Urinary bladder (tissue), 4 donors: ENCODE data around the gene C1orf53. TPM values are rescaled to one million over a fixed set of nuclear protein-coding genes. Genes with fewer than 3 reads are reported as not detected.
"Not testable (repeated sequence)": the region's sequence is repeated elsewhere in the genome, so short reads cannot be mapped to it uniquely, and the experiment has no call there.

Source experiments
- DNase-seq: peaks from one replicate; pipeline ENCODE4 v3.0.0-alpha.2; 2015; ENCODE audit errors: extremely low spot score
- H3K27ac ChIP-seq: one replicate; pipeline ENCODE4 v1.5.1; 2013; ENCODE audit warnings: low read depth, mild to moderate bottlenecking, moderate library complexity
- H3K36me3 ChIP-seq: one replicate; pipeline ENCODE4 v1.6.1; 2013; ENCODE audit warnings: mild to moderate bottlenecking, moderate library complexity; ENCODE audit not compliant: insufficient read depth
- H3K4me1 ChIP-seq: one replicate; pipeline ENCODE4 v1.6.1; 2013; ENCODE audit warnings: mild to moderate bottlenecking, moderate library complexity; ENCODE audit not compliant: insufficient read depth
- H3K4me3 ChIP-seq: one replicate; pipeline ENCODE4 v1.5.1; 2013; ENCODE audit warnings: low read depth, low read length
- WGBS: extraction: QIAGEN DNeasy Blood & Tissue Kit; methylation state at CpG from one replicate; pipeline ENCODE4 v1.1.7; 2013; 5-methylcytosine and 5-hydroxymethylcytosine counted together
- polyA plus RNA-seq: library from polyadenylated mRNA; stranded (reverse); fragments of 200-250 nt; gene quantifications from one replicate; pipeline ENCODE4 v1.2.3, GENCODE V29; 2013
- total RNA-seq: library from RNA; depleted of rRNA; stranded (reverse); fragments of >200 nt; gene quantifications from one replicate; pipeline ENCODE4 v1.2.3, GENCODE V29; 2014
- donor health status: healthy with polysubstance abuse.
- donor health status: healthy.

C1orf53 gene
- total RNA-seq (1.4 TPM), polyA plus RNA-seq (2.2 TPM)

GRCh38 chr1:197902454-197903195 is at the start of gene C1orf53:
TSS of gene C1orf53 (plus strand) at chr1:197902630. CDS start at chr1:197902650, 20 bp downstream.
- Histone ChIP-seq H3K4me3 (peak within 1 kb of the TSS; percentile 86), H3K27ac (peak within 1 kb of the TSS; percentile 87), H3K4me1 (no peaks in the 10 kb centered on the region), H3K36me3 (no peaks in the 10 kb centered on the region)
- under 1% methylated on average over 90 of the region's 90 CpGs for WGBS
- no peak for DNase-seq

DNA sequence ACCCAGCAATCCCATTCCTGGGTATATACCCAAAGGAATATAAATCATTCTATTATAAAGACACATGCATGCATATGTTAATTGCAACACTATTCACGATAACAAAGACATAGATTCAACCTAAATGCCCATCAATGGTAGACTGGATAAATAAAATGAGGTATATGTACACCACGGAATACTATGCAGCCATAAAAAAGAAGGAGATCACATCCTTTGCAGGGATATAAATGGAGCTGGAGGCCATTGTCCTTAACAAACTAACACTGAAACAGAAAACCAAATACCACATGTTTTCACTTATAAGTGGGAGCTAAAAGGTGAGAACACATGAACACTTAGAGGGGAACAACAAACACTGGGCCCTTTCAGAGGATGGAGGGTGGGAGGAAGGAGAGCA is 46.7 kb upstream of the C1orf53 start:
- DNase-seq, H3K36me3 ChIP-seq, H3K4me1 ChIP-seq, H3K4me3 ChIP-seq, H3K27ac ChIP-seq: not testable (repeated sequence)
- WGBS = 86% methylated on average over 2 of the region's 2 CpGs

DNA sequence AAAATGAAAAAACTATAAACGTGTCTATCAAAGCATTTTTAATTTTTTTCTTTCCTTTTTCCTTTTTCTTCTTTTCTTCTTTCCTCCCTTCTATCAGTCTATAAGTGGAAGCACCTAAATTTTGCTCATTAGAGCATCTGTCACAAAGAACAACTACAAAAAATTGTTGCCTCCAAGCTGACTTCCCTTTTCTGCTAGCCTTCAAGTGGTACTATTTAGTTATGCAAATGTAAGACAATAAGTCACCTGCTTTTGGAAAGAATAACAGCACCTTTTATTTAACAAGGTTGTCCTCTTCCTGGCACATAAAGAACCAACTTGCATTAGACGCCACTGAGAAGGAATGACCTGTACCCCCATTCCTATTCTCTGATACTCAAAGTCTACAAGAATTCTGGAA is 45.0 kb upstream of the C1orf53 start:
- no peaks in the 10 kb centered on the region for H3K36me3 ChIP-seq
- DNase-seq = no peak
- no peaks in the 10 kb centered on the region for H3K4me1 ChIP-seq
- 82% methylated on average over 2 of the region's 2 CpGs for WGBS
- no peak overlapping the region for H3K4me3 ChIP-seq
- H3K27ac ChIP-seq = no peak overlapping the region

GRCh38 chr1:197859024-197859423 is 43.4 kb upstream of the C1orf53 start:
- no peak overlapping the region for H3K4me3 ChIP-seq
- DNase-seq = no peak
- no peaks in the 10 kb centered on the region for H3K4me1 ChIP-seq
- no peaks in the 10 kb centered on the region for H3K36me3 ChIP-seq
- WGBS = 86% methylated on average over 1 of the region's 1 CpG
- H3K27ac ChIP-seq = no peak overlapping the region

- H3K27ac ChIP-seq = no peak overlapping the region
- H3K4me3 ChIP-seq = no peak overlapping the region
- WGBS = 76% methylated on average over 3 of the region's 3 CpGs
- H3K36me3 ChIP-seq = no peaks in the 10 kb centered on the region
- no peaks in the 10 kb centered on the region for H3K4me1 ChIP-seq
- DNase-seq = no peak
Measured at GRCh38 chr1:197862221-197862620, 40.2 kb upstream of the C1orf53 start.

DNA sequence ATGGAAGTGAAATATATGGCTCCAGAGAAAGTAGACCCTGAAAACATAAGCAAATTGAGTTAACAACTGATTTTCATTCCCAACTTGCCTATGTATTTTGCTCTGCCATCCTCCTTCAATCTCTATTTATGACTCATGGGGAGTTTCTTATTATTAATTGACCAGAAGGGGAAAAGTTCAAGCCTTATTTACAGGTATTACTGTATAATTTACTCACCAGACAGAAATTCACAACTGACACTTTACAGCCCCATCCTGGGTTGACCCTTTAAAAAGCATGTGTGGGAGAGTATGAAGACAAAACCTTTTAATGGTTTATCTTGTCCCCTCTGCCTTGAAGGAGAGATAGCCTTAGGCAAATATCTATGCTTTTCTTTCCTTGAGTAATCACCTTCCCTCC is 39.8 kb upstream of the C1orf53 start:
- Histone ChIP-seq H3K36me3 (no peaks in the 10 kb centered on the region), H3K27ac (no peak overlapping the region), H3K4me1 (no peaks in the 10 kb centered on the region), H3K4me3 (no peak overlapping the region)
- no peak for DNase-seq

GRCh38 chr1:197865809-197866208 is 36.6 kb upstream of the C1orf53 start:
- Histone ChIP-seq H3K4me3 (no peak overlapping the region), H3K36me3 (no peaks in the 10 kb centered on the region), H3K27ac (no peak overlapping the region), H3K4me1 (no peaks in the 10 kb centered on the region)
- WGBS = 55% methylated on average over 2 of the region's 2 CpGs
- no peak for DNase-seq

- Histone ChIP-seq H3K27ac (no peak overlapping the region), H3K4me1 (no peaks in the 10 kb centered on the region), H3K36me3 (no peaks in the 10 kb centered on the region), H3K4me3 (no peak overlapping the region)
- DNase-seq = no peak
- WGBS = 11% methylated on average over 7 of the region's 7 CpGs
Measured at GRCh38 chr1:197868751-197869489, 33.5 kb upstream of the C1orf53 start.

GRCh38 chr1:197869490-197870077 is 32.8 kb upstream of the C1orf53 start:
- no peak for DNase-seq
- 44% methylated on average over 2 of the region's 2 CpGs for WGBS
- no peak overlapping the region for H3K4me3 ChIP-seq
- H3K4me1 ChIP-seq = no peaks in the 10 kb centered on the region
- no peaks in the 10 kb centered on the region for H3K36me3 ChIP-seq
- H3K27ac ChIP-seq = no peak overlapping the region

DNA sequence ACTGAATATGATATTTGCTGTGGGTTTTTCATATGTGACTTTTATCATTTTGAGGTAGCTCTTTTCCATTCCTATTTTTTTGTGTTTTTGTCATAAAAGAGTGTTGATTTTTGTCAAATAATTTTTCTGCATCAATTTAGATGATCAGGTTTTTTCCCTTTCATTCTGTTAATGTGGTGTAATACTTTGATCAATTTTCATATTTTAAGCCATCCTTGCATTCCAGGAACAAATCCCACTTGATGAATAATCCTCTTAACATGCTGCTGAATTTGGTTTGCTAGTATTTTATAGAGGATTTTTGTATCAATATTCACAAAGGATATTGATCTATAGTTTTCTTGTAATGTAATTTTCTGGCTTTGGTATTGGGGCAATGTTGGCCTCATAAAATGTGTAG is 25.5 kb upstream of the C1orf53 start:
- H3K4me3 ChIP-seq = no peak overlapping the region
- no peaks in the 10 kb centered on the region for H3K36me3 ChIP-seq
- no peak for DNase-seq
- no peaks in the 10 kb centered on the region for H3K4me1 ChIP-seq
- no peak overlapping the region for H3K27ac ChIP-seq

DNA sequence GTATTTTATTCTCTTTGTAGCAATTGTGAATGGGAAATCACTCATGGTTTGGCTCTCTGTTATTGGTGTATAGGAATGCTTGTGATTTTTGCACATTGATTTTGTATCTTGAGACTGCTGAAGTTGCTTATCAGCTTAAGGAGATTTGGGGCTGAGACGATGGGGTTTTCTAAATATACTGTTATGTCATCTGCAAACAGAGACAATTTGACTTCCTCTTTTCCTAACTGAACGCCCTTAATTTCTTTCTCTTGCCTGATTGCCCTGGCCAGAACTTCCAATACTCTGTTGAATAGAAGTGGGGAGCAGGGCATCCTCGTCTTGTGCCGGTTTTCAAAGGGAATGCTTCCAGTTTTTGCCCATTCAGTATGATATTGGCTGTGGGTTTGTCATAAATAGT is 22.0 kb upstream of the C1orf53 start:
- H3K27ac ChIP-seq, H3K4me1 ChIP-seq, H3K4me3 ChIP-seq, H3K36me3 ChIP-seq, DNase-seq: not testable (repeated sequence)
- 81% methylated on average over 4 of the region's 4 CpGs for WGBS

- H3K36me3 ChIP-seq, DNase-seq, H3K27ac ChIP-seq, H3K4me3 ChIP-seq, H3K4me1 ChIP-seq: not testable (repeated sequence)
- 89% methylated on average over 2 of the region's 2 CpGs for WGBS
Measured at GRCh38 chr1:197882241-197882640, 20.2 kb upstream of the C1orf53 start.

- Histone ChIP-seq H3K36me3 (no peaks in the 10 kb centered on the region), H3K27ac (no peak overlapping the region), H3K4me3 (no peak overlapping the region), H3K4me1 (no peaks in the 10 kb centered on the region)
- no peak for DNase-seq
- WGBS = 73% methylated on average over 7 of the region's 7 CpGs
Measured at GRCh38 chr1:197884173-197884572, 18.3 kb upstream of the C1orf53 start.

GRCh38 chr1:197890936-197891335 is 11.5 kb upstream of the C1orf53 start:
- Histone ChIP-seq H3K36me3 (no peaks in the 10 kb centered on the region), H3K4me1 (no peaks in the 10 kb centered on the region), H3K4me3 (no peak overlapping the region), H3K27ac (no peak overlapping the region)
- no peak for DNase-seq
- 75% methylated on average over 2 of the region's 2 CpGs for WGBS
